ENCODE measurements around the gene CEACAM6. TPM values are rescaled to one million over a fixed set of nuclear protein-coding genes. Genes with fewer than 3 reads are reported as not detected.
A peak's percentile ranks its signal among the peaks of the same experiment; 100 is the strongest.

The CEACAM6 gene
- total and polyA plus RNA-seq, 2 donors from 2014 or later: not detected

GRCh38 chr19:41799444-41800000, 44.2 kb downstream of the CEACAM6 start:
- intact Hi-C loops (cut with DNase I): no loop called here
- H3K27ac ChIP-seq (ENCODE audit: low read depth in 2 of 2, low read length in 2 of 2): no peak overlapping the region
- FAIRE-seq (no peak), DNase-seq (peak; percentile 52 to 79 (median 77))
- H3K27me3 ChIP-seq (ENCODE audit: control insufficient read depth, insufficient read depth, low read length): no peaks in the 10 kb centered on the region
- TF ChIP-seq CTCF (IDR thresholded peaks at IDR 0.05; ENCODE audit: borderline replicate concordance, extremely low read depth, insufficient read depth): no peak
- no peaks in the 10 kb centered on the region for H3K4me1 ChIP-seq (ENCODE audit: control insufficient read depth in 2 of 3, insufficient read depth in 2 of 3, low read depth in 1 of 3, low read length in 3 of 3)
- no peaks in the 10 kb centered on the region for H3K36me3 ChIP-seq (ENCODE audit: control insufficient read depth in 2 of 3, insufficient read depth in 3 of 3, low read length in 3 of 3)
- no peak overlapping the region for H3K4me3 ChIP-seq (ENCODE audit: low read length in 3 of 3)
- H3K9ac ChIP-seq (ENCODE audit: low read length in 3 of 3): no peak overlapping the region
- peaks cover 0 to 3% (median 0%) of the 10 kb centered on the region in 3 donors for H3K9me3 ChIP-seq (ENCODE audit: control insufficient read depth in 2 of 3, insufficient read depth in 1 of 3, low read length in 3 of 3)

GRCh38 chr19:41801031-41801430, 45.7 kb downstream of the CEACAM6 start:
- DNase-seq (no peak), FAIRE-seq (no peak)
- intact Hi-C loops (cut with DNase I): no loop called here
- no peak overlapping the region for H3K4me3 ChIP-seq (ENCODE audit: low read length in 3 of 3)
- no peak overlapping the region for H3K27ac ChIP-seq (ENCODE audit: low read depth in 2 of 2, low read length in 2 of 2)
- H3K9ac ChIP-seq (ENCODE audit: low read length in 3 of 3): no peak overlapping the region
- no peak for TF ChIP-seq CTCF (IDR thresholded peaks at IDR 0.05; ENCODE audit: borderline replicate concordance, extremely low read depth, insufficient read depth)
- H3K9me3 ChIP-seq (ENCODE audit: control insufficient read depth in 2 of 3, insufficient read depth in 1 of 3, low read length in 3 of 3): peaks cover 0 to 3% (median 0%) of the 10 kb centered on the region in 3 donors
- H3K27me3 ChIP-seq (ENCODE audit: control insufficient read depth, insufficient read depth, low read length): no peaks in the 10 kb centered on the region
- H3K4me1 ChIP-seq (ENCODE audit: control insufficient read depth in 2 of 3, insufficient read depth in 2 of 3, low read depth in 1 of 3, low read length in 3 of 3): no peaks in the 10 kb centered on the region
- H3K36me3 ChIP-seq (ENCODE audit: control insufficient read depth in 2 of 3, insufficient read depth in 3 of 3, low read length in 3 of 3): no peaks in the 10 kb centered on the region

- DNase-seq (no peak), FAIRE-seq (no peak)
- H3K4me3 ChIP-seq (ENCODE audit: low read length in 3 of 3): no peak overlapping the region
- TF ChIP-seq CTCF (IDR thresholded peaks at IDR 0.05; ENCODE audit: borderline replicate concordance, extremely low read depth, insufficient read depth): no peak
- peaks cover 0 to 3% (median 0%) of the 10 kb centered on the region in 3 donors for H3K9me3 ChIP-seq (ENCODE audit: control insufficient read depth in 2 of 3, insufficient read depth in 1 of 3, low read length in 3 of 3)
- no peaks in the 10 kb centered on the region for H3K4me1 ChIP-seq (ENCODE audit: control insufficient read depth in 2 of 3, insufficient read depth in 2 of 3, low read depth in 1 of 3, low read length in 3 of 3)
- intact Hi-C loops (cut with DNase I): no loop called here
- H3K27ac ChIP-seq (ENCODE audit: low read depth in 2 of 2, low read length in 2 of 2): peak overlapping the region in 1 of 2 donors; percentile 37
- no peaks in the 10 kb centered on the region for H3K36me3 ChIP-seq (ENCODE audit: control insufficient read depth in 2 of 3, insufficient read depth in 3 of 3, low read length in 3 of 3)
- H3K27me3 ChIP-seq (ENCODE audit: control insufficient read depth, insufficient read depth, low read length): no peaks in the 10 kb centered on the region
- no peak overlapping the region for H3K9ac ChIP-seq (ENCODE audit: low read length in 3 of 3)
Measured at GRCh38 chr19:41801792-41802211, 46.5 kb downstream of the CEACAM6 start.

- no peak overlapping the region for H3K9ac ChIP-seq (ENCODE audit: low read length in 3 of 3)
- no peak overlapping the region for H3K27ac ChIP-seq (ENCODE audit: low read depth in 2 of 2, low read length in 2 of 2)
- FAIRE-seq: no peak
- H3K27me3 ChIP-seq (ENCODE audit: control insufficient read depth, insufficient read depth, low read length): no peaks in the 10 kb centered on the region
- no peaks in the 10 kb centered on the region for H3K36me3 ChIP-seq (ENCODE audit: control insufficient read depth in 2 of 3, insufficient read depth in 3 of 3, low read length in 3 of 3)
- H3K9me3 ChIP-seq (ENCODE audit: control insufficient read depth in 2 of 3, insufficient read depth in 1 of 3, low read length in 3 of 3): peaks cover 0 to 3% (median 0%) of the 10 kb centered on the region in 3 donors
- no peak for TF ChIP-seq CTCF (IDR thresholded peaks at IDR 0.05; ENCODE audit: borderline replicate concordance, extremely low read depth, insufficient read depth)
- no peak overlapping the region for H3K4me3 ChIP-seq (ENCODE audit: low read length in 3 of 3)
- intact Hi-C loops (cut with DNase I): no loop called here
- no peaks in the 10 kb centered on the region for H3K4me1 ChIP-seq (ENCODE audit: control insufficient read depth in 2 of 3, insufficient read depth in 2 of 3, low read depth in 1 of 3, low read length in 3 of 3)
- no peak for DNase-seq
Measured at GRCh38 chr19:41802770-41803169, 47.4 kb downstream of the CEACAM6 start.

All from kidney (tissue), 14 donors.